NT2/D1 (cell line): ENCODE measurements around the gene PHYHD1.
"Not testable (repeated sequence)": the region's sequence is repeated elsewhere in the genome, so short reads cannot be mapped to it uniquely, and the experiment has no call there.

Experiments used
- DNase-seq: peaks from one replicate; pipeline ENCODE4 v3.0.0-alpha.2; 2011; ENCODE audit warnings: low read depth, low spot score
- H3K27me3 ChIP-seq: 2 replicates; pipeline ENCODE4 v1.6.0; 2011; ENCODE audit warnings: mild to moderate bottlenecking; ENCODE audit not compliant: insufficient read length, insufficient read depth
- H3K36me3 ChIP-seq: 2 replicates; pipeline ENCODE4 v1.6.1; 2011; ENCODE audit warnings: mild to moderate bottlenecking, low read length, mixed read lengths; ENCODE audit not compliant: insufficient read depth, insufficient read length
- H3K4me1 ChIP-seq: 2 replicates; pipeline ENCODE4 v1.5.1; 2011; ENCODE audit not compliant: insufficient read depth, insufficient read length
- H3K4me3 ChIP-seq: 2 replicates; pipeline ENCODE4 v1.5.1; 2011; ENCODE audit warnings: low read depth; ENCODE audit not compliant: insufficient read length
- H3K9ac ChIP-seq: 2 replicates; pipeline ENCODE4 v1.6.0; 2011; ENCODE audit warnings: low read depth; ENCODE audit not compliant: insufficient read length
- H3K9me3 ChIP-seq: 2 replicates; pipeline ENCODE4 v1.5.1; 2011; ENCODE audit warnings: mild to moderate bottlenecking, low read length; ENCODE audit not compliant: insufficient read depth
- SUZ12 ChIP-seq: IDR thresholded peaks from 2 replicates; pipeline ENCODE4 v1.6.1; 2011; ENCODE audit not compliant: insufficient read length, insufficient read depth; ENCODE audit errors: extremely low read depth
- YY1 ChIP-seq: IDR thresholded peaks from 2 replicates; pipeline ENCODE4 v1.6.1; 2011; ENCODE audit not compliant: insufficient read length, insufficient read depth
- ZNF274 ChIP-seq: IDR thresholded peaks from 2 replicates; pipeline ENCODE4 v1.6.1; 2011; ENCODE audit warnings: mild to moderate bottlenecking, low read depth, low read length

PHYHD1 gene

DNA sequence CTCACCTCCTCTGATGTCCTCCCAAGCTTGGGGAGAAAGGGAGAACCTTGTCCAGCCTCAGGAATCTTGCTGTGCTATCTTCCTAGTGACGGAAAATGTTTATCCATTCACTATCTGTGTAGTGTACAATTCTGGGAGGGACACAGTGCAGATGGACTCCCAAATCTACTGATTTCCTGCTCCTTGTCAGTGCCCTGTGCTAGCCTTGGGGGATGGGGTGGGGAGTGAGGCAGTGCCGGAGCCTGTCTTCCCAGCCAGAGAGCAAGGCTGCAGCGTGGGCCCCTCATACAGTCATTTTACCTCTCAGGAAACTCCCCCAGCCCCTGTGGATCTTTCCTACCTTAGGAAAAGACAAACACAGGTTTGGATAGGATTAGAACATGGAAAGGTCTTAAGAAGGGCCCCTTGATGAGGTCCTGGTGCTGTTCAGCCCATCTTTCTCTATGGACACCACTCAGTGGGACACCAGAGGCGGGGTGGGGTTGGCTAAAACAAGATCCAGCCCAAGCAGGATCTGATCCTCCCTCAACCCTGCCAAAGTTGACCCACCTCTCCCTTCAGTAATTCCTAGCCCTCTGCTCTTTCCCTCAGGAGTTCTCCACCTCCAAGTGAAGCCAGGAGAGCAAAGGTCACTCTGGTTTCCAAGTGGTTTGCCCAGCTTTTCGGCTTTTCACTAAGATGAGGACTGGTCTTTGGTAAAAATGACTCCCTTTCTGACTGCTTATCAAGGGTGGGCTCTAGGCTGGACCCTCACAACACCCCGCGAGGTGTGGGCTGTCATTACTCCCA is 23.2 kb downstream of the PHYHD1 start:
- Histone ChIP-seq H3K9me3 (no peaks in the 10 kb centered on the region), H3K27me3 (no peaks in the 10 kb centered on the region), H3K4me1 (peaks cover 24% of the 10 kb centered on the region), H3K4me3 (no peak overlapping the region), H3K9ac (no peak overlapping the region), H3K36me3 (peaks cover 52% of the 10 kb centered on the region)
- TF ChIP-seq YY1 = no peak
- no peak for TF ChIP-seq SUZ12
- TF ChIP-seq ZNF274 = no peak
- no peak for DNase-seq

DNA sequence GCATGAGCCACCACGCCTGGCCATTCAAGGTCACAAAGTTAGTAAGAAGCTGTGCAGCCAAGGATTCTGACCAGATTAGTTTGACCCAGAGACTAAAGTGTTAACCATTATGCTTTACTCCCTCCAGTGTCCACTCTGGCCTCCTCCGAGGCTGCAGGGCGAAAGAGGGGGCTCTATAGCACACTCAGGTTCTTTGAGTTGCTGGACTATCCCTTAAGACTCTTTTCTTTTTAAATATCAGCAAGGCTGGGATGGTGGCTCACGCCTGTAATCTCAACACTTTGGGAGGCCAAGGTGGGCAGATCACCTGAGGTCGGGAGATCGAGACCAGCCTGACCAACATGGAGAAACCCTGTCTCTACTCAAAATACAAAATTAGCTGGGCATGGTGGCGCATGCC is 24.2 kb downstream of the PHYHD1 start:
- not testable (repeated sequence) for H3K27me3 ChIP-seq, H3K9ac ChIP-seq, DNase-seq, H3K4me3 ChIP-seq, H3K9me3 ChIP-seq
- peaks cover 61% of the 10 kb centered on the region for H3K36me3 ChIP-seq
- peaks cover 24% of the 10 kb centered on the region for H3K4me1 ChIP-seq

DNA sequence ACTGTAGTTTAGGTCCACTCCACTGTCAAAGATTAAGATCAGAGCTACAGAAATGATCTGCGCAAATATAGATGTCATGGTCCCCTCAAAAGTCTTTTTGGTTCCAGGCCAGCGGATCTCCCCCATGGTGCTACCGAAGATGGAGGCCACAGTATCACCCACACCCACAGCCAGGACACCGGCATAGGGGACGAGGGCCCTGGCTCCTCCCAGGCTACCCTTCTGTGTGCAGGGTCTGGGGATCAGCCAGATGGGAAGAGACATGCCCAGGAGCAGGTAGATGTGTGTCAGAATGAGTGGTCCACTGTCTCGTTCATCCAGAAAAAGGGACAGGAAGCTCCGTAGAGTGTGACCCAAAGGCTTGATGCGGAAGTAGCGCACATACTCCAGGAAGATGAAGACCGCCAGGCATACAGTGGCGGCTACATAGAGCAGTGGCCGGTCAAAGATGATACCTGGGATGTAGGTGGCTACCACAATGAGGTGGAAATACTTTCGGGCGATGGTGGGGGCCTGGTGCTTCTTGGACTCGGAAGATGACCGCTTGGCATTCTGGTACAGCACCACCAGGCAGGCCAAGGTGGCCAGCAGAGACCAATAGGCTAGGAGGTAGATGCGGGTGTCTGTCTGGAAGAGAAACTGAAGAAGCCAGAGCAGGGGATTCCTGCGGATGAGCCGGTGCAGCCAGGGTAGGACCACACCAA is 25.2 kb downstream of the PHYHD1 start:
- TF ChIP-seq ZNF274 (no peak), YY1 (no peak), SUZ12 (no peak)
- Histone ChIP-seq H3K4me3 (no peak overlapping the region), H3K4me1 (peaks cover 17% of the 10 kb centered on the region), H3K27me3 (no peaks in the 10 kb centered on the region), H3K36me3 (peaks cover 66% of the 10 kb centered on the region), H3K9me3 (no peaks in the 10 kb centered on the region), H3K9ac (no peak overlapping the region)
- DNase-seq = no peak

DNA sequence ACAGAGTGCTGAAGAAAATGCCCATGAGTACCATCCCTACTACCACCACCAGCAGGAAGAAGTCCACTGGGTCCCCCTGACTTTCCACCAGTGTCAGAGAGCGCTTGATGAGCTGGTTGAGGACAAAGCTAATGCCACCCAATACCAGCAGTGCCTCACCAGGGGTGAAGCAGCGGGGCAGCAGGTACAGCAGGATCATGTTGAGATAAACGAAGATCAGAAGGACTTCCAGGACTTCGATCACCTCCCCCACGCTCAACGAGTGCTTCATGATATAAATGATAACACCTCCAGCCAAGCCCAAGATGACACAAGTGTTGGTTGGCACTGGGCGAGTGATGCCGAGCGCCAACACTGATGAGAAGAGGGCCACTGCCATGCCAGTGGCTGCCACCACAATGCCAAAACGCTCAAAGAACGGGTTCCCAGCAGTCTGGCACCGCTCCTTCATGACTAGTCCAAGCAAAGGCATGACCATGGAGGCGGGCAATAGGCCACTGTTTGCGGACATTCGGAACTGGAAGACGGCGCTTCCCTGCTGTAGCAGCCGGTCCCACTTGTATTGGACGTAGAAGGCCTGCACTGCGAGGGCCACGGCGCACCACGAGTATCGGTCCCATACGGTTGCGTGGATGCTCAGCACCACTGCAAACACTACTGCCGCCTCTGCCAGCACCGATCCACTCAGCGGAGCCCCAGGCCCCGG is 25.9 kb downstream of the PHYHD1 start:
- TF ChIP-seq YY1 (no peak), SUZ12 (no peak)
- no peak for DNase-seq
- peaks cover 64% of the 10 kb centered on the region for H3K36me3 ChIP-seq

DNA sequence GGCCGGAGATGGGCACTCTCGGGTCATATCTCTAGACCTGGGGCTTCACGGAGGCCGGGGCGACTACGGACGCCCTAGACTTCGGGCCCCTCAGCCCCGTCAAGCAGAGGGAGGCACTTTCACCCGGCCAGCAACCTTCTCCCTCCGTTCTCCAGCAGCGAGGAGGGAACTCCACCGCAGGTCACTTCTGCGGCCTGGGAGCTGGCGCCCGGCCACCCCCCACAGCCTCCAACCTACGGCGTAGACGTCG is 26.4 kb downstream of the PHYHD1 start:
- no peak for TF ChIP-seq ZNF274
- TF ChIP-seq SUZ12 = no peak
- no peak for TF ChIP-seq YY1
- Histone ChIP-seq H3K36me3 (peaks cover 64% of the 10 kb centered on the region), H3K4me1 (peaks cover 9% of the 10 kb centered on the region), H3K9ac (peak overlapping the region; percentile 98), H3K9me3 (no peaks in the 10 kb centered on the region), H3K27me3 (no peaks in the 10 kb centered on the region), H3K4me3 (peak overlapping the region; percentile 97)
- DNase-seq = no peak

More for the DNA sequence above, 25.9 kb downstream of the PHYHD1 start:
- no peaks in the 10 kb centered on the region for H3K27me3 ChIP-seq
- no peaks in the 10 kb centered on the region for H3K9me3 ChIP-seq
- H3K9ac ChIP-seq = peak overlapping the region; percentile 98
- peak overlapping the region; percentile 97 for H3K4me3 ChIP-seq
- peaks cover 9% of the 10 kb centered on the region for H3K4me1 ChIP-seq

DNA sequence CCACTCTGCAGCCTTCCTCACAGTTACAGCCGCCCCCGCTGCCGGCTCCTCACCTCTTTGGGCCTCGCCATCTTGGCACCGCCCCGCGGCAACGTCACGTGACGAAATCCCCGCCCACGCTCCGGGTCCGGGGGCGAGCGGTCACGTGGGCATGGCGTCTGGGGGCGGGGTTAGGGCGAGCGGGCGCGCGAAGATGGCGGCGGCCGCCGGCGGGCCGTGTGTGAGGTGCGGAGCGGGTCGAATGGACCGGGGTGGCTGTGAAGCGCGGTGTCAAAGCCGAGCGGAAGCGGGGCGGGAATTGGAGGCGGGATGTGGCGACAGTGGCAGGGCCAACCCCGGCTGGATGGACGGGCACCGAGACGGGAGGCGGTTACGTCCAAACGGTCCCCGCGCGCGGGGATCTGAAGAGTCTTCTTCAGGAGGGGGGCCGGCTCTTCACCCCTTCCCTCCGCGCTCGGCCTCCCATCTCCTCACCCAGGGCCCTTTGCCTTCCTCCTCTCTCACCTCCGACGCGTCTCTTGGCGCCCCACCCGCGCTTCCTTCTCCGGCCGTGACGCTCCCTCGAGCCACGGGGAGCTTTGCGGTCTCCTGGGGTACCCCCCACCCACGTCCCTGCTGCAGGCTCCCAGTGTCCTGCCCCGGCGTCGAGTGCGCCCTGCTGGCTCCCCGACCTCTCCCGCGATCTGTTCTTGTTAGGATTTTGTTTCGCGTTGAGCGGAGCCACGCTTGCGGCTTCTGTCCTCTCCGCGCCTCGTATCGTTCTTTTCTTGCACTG is 26.9 kb downstream of the PHYHD1 start, which contains the start of the genes DOLK and NUP188:
Gene DOLK, minus strand, starts transcription at position 77 of the 775 bp plus-strand sequence. CDS start 300 bp downstream, outside the sequence.
Gene NUP188, plus strand, starts transcription at position 173 of the 775 bp plus-strand sequence. Its CDS starts 21 bp downstream, at position 194.
- Histone ChIP-seq H3K9me3 (no peaks in the 10 kb centered on the region), H3K27me3 (no peaks in the 10 kb centered on the region), H3K9ac (peak within 1 kb of the TSS; percentile 98), H3K4me1 (peaks cover 9% of the 10 kb centered on the region), H3K36me3 (peaks cover 64% of the 10 kb centered on the region), H3K4me3 (peak within 1 kb of the TSS; percentile 97)
- no peak for TF ChIP-seq ZNF274
- TF ChIP-seq YY1 = peak; percentile 78
- peak; percentile 87 for DNase-seq

DNA sequence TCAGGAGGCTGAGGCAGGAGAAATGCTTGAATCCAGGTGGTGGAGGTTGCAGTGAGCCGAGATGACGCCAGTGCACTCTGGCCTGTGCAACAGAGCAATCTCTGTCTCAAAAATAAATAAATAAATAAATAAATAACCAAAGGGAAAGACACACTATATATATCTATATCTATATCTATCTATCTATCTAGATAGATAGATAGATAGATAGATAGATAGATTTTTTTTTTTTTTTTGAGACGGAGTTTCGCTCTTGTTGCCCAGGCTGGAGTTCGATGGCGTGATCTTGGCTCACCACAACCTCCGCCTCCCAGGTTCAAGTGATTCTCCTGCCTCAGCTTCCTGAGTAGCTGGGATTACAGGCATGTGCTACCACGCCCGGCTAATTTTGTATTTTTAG is 40.6 kb downstream of the PHYHD1 start:
- not testable (repeated sequence) for H3K9me3 ChIP-seq, H3K9ac ChIP-seq, H3K4me1 ChIP-seq, DNase-seq, H3K4me3 ChIP-seq, H3K27me3 ChIP-seq
- peaks cover 88% of the 10 kb centered on the region for H3K36me3 ChIP-seq
